Stimulated activated CD4-positive, alpha-beta T cell treated with anti-CD3 and anti-CD28 coated beads, TNF-alpha, amount 100 ng/mL, for 48 hours (primary cell): Measurements from ENCODE around the gene PCAT6.
"Not testable (repeated sequence)": the region's sequence is repeated elsewhere in the genome, so short reads cannot be mapped to it uniquely, and the experiment has no call there.

ENCODE experiments used
- DNase-seq, 3 donors: peaks; one replicate each; pipeline ENCODE4 v3.0.0-alpha.2; 2020; ENCODE audit warnings: low read depth in 3 of 3

PCAT6 gene

DNA sequence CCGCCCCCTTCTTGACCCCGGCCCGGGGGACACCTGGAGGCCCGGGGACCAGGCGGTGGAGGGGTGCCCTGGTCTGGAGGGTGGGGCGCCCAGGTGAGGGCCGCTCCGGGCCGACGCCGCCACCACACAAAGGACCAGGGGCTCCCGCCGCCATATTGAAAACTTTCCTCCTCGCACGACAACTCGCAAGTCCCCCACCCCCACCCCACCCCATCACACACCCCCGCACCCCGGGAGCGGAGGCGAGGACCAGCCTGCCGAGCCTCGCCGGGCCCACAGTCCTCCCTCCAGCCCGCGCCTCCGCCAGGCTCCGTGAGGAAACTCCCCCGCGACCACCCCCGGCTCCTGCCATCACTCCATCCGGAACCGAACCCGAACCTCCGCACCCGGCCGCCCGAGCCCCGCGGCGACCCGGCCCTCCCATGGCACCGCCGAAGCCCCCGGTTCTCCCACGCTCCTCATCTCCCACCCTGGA lies 3.3 kb upstream of the PCAT6 start:
- DNase-seq: peak in 2 of 3 donors; percentile 20 to 45

- peak; percentile 53 to 57 (median 55) for DNase-seq
Observed at GRCh38 chr1:202807926-202808757, 2.6 kb upstream of the PCAT6 start, which contains the start of gene KDM5B. Gene KDM5B (minus strand): TSS chr1:202808421. CDS start chr1:202808305, 116 bp downstream.

GRCh38 chr1:202809597-202810159 lies 1.1 kb upstream of the PCAT6 start:
- DNase-seq: no peak

DNA sequence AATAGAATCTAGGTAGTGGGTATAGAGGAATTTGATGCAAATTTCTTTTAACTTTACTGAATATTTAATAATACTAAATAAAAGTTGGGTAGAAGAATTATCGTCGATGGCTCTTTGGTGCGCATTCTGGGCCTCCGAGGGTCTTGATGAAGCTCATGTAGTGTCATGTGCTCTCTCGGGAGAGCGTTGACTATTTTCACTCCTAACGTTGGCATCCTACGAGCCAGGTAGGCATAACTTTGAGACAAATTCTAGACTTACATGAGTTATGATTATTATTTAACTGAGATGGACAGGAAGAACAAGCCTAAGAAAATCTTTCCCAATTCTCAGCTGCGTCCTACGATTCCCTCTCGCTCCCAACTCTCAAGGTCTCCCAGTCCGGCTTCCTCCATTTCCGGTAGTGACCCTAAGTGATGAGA lies 550 bp upstream of the PCAT6 start:
- DNase-seq: no peak

DNA sequence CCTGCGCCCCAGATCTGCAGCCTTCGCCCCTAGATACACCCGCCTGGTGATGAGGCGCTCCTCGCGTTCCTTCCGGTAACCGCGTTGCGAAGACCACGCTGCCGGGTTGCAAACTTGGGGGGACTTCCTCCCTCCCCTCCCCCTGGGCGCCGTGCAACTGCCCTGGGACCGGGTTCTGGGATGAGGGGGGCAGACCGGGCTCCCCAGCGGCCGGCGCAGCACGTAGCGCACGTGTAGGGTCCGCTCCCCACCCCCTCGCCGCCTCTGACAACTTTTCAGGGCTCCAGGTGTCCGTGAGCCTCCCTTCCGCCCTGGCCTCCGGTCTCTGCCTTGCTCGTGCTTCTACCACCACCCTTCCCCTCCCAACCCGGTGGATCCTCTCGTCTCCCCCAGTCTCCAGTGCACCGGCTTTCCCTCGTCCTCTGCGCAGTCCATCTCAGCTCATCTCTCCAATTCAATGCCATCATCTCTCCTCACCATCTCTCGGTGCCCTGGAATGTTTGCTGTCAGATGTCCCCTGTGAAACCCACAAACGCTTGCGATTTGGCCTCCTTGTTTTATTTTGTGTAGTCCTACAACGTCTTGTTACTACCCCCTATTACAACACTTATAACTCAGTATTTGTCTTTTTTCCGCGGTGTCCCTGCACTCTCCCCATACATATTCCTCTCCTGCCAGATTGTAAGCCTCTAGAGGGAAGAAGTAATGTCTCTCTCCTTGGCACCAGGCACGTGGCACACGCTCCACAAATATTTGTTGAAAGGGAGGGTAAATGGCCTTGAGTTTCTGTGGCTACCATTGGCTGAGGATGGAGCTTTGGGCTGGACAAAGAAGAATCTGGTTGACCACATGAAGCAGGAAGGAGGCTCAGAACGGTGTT lies 782 bp downstream of the PCAT6 start:
- peak in 1 of 3 donors; percentile 36 for DNase-seq

GRCh38 chr1:202812176-202813026 lies 1.6 kb downstream of the PCAT6 start:
- DNase-seq: no peak

- DNase-seq: no peak
Observed at GRCh38 chr1:202815120-202815519, 4.4 kb downstream of the PCAT6 start.

- DNase-seq: no peak
Observed at GRCh38 chr1:202818819-202819218, 8.1 kb downstream of the PCAT6 start.

- no peak for DNase-seq
Observed at GRCh38 chr1:202821467-202821866, 10.7 kb downstream of the PCAT6 start.

- no peak for DNase-seq
Observed at GRCh38 chr1:202825748-202826147, 15.0 kb downstream of the PCAT6 start.

DNA sequence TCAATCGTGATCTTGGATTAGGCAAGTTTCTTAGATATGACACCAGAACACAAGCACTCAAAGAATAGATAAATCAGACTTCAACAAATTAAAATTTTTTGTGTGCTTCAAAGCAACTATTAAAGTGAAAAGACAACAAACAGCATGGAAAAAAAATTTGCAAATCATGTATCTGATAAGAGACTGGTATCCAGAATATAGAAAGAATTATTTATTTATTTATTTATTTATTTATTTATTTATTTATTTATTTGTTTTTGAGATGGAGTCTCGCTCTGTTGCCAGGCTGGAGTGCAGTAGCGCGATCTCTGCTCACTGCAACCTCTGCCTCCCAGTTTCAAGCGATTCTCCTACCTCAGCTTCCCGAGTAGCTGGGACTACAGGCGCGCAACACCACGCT lies 18.5 kb downstream of the PCAT6 start:
- not testable (repeated sequence) for DNase-seq

DNA sequence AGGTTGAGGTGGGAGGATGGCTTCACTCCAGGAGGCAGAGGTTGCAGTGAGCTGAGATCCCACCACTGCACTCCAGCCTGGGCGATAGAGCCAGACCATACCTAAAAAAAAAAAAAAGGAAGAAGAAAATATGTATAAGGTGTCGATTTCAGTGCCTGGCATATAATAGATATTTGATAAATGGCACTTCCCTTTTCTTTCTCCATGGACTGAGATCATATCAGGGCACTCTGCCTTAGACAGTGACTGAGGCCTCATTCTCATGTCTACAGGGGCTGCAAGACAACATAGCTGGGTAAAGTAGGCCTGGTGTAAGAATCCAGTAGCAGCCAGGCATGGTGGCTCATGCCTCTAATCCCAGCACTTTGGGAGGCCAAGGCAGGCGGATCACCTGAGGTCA lies 21.2 kb downstream of the PCAT6 start:
- DNase-seq: no peak

DNA sequence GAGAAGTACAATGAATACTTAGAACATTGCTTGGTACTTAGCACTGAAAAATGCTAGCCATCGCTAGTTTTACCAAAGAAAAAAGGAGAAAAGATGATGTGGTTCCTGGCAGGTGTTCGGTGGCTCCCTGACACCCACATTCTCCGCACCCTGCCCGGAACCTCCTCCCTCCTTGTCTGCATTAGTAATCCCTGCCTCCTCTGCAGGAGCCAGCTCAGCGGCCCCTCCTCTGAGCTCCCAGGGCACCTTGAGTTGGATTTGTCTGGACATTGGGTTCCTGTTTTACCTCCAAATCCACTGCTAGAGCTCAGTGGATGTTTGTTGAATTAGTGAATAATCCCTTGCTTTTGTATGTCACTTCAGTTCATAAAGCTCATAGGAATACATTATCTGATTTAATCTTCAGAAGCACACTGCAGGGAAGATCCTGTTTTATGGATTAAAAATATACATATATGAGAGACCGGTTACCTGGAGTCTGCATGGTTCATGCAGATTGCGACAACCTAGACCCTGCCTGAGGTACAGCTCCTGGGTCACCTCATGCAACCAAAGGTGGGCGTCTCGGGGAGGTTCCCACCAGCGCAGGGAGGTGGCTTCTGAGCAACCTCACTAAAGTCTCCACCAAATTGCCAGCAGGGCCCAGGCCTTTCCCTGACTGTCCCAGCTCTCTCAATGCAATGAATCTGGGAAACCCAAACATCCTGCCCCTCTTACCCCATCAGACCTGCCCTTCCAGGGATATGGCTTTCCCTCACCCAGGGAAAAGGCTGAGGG lies 24.2 kb downstream of the PCAT6 start:
- DNase-seq: peak in 1 of 3 donors; percentile 29

DNA sequence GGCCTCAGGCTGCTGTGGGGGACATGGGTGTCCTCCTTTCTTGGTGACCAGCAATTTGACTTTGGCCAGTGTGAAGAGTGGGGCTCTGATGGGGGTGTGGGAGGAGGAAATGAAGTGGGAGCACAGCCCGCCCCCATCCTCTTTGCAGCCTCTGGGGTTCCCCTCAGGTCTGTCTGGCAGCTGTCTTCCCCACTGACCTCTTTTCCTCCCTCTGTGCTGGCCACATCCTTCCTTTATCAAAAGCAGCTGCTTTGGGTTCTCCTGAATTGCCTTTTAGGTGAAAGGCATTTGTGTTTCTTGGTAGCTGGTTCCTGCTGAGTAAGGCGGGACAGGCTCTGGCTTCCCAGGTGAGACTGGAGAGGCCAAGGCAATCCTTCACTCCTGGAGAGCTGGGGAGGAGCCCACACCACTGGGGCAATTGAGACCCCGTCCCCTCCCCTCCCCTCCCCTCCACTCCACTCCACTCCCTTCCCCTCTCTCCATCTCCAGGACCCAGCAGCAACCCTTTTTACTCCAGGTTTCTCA lies 24.9 kb downstream of the PCAT6 start:
- DNase-seq: no peak

- no peak for DNase-seq
Observed at GRCh38 chr1:202836623-202837403, 26.1 kb downstream of the PCAT6 start.

DNA sequence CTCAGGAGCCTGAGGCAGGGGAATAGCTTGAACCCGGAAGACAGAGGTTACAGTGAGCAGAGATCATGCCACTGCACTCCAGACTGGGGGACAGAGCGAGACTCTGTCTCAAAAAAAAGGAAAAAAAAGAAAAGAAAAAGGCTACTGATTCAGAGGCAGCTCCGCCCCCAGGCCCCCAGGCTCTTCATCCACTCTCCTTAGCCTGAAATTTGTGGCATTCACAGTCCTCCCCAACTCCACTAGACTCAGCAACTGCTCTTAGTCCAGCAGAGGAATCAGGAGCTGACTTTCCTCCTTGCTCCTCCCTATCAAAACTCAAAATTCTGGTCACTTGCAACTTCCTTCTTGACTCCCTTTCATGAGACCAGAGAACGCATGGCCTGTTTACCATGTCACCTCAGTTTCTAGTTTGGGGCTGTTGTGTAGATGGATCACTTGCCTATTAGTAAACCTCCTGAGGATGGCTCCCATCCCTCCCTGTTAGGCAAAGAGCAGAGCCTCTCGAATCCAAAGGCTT lies 27.1 kb downstream of the PCAT6 start:
- DNase-seq: no peak

DNA sequence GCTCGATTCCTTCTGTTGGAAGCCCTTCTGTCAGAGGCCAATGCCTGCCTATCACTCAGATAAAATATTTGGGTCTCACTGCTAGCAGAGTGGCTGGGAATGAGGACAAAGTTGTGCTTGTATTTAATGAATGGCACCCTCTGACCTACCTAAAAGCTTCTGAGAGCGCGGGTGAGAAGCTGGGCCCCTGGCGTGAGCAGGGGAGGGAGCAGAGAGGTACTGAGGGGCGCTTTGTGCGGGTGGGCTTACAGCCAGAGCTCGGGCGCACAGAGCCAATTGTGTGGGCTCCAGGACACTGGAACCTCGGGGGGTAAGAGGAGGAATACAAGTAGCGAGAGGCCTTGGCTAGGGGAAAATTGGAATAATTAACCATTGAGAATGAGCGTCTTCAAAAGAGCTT lies 32.3 kb downstream of the PCAT6 start:
- DNase-seq: no peak

GRCh38 chr1:202844259-202844658 lies 33.5 kb downstream of the PCAT6 start:
- no peak for DNase-seq

- no peak for DNase-seq
Observed at GRCh38 chr1:202844935-202845334, 34.2 kb downstream of the PCAT6 start.
